Dedifferentiated amniotic fluid mesenchymal stem cell (primary cell): ENCODE measurements around the gene HTR3A.

Experiments used
- DNase-seq: peaks from one replicate; pipeline ENCODE4 v3.0.0-alpha.2; 2016; ENCODE audit errors: extremely low spot score

The HTR3A gene

DNA sequence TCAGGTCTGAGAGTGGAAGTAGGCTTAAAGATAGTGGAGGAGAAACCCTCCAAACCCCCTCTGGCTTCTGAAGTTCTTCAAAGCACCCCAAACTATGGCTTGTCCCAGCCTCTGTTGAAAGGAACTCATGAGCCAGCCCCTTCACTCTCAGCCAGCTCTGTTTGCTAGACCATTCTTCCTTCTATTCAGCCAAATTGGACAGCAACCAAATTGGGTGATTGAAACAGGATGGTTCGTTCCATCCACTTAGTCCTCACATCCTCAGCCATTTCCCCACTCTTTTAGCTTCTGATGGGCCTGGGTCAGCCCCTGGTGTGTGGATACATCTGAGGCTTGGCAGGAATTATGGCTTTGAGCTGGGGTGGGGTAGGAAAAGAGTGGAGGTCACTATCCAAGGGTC lies 4.5 kb downstream of the HTR3A start:
- DNase-seq, result no peak

DNA sequence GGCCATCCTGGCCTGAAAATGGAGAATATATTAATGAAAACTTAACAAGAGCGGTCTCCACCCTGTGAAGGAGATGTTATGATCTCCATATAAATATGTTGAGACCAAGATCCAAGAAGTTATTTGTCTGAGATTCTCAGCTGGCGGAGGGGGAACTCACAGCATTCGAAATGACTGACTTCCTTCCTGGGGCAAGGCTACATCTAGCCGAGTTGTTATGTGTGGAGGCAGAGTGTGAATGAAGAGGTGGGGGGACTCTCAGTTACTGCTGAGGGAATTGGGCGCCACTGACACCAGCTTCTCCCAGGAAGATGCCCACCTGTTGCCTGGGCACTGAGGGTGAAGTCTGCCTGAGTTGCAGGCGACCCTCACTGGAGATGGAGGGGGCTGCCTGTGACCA lies 5.9 kb downstream of the HTR3A start:
- DNase-seq, result no peak

DNA sequence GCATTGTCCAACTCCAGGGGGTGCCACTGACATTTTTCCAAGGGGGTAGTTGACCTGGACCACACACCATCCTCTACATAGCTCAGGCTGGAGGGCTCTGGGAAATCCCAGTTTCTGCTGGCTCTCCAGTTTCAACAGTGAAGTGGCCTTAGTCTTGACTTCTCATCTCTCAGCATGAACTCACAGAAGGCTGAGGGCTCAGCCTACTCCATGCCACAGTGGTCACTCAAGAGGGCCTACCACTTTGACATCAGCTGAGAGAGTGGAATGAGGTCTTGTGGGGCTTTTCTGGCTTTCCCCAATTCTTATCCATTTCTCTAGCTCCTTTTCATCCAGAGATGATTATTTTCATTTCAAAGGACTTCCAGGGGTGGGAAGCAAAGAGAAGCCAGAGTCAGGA lies 7.4 kb downstream of the HTR3A start:
- no peak for DNase-seq

DNA sequence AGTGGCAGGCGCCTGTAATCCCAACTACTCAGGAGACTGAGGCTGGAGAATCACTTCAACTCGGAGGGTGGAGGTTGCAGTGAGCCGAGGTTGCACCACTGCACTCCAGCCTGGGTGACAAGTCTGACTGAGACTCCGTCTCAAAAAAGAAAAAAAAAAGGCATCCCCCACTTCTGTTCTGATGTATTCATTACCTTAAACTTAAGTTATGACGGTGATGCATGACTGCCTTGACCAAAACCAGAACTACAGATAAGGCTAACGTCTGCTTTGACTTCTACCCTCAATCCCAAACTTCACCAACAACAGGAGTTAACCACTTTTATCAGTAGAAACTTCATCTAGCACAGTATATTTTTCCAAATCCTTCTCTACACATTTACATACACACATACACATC lies 9.9 kb downstream of the HTR3A start:
- DNase-seq, result no peak

- DNase-seq, result no peak
Measured at GRCh38 chr11:113985906-113986305, 11.0 kb downstream of the HTR3A start.

DNA sequence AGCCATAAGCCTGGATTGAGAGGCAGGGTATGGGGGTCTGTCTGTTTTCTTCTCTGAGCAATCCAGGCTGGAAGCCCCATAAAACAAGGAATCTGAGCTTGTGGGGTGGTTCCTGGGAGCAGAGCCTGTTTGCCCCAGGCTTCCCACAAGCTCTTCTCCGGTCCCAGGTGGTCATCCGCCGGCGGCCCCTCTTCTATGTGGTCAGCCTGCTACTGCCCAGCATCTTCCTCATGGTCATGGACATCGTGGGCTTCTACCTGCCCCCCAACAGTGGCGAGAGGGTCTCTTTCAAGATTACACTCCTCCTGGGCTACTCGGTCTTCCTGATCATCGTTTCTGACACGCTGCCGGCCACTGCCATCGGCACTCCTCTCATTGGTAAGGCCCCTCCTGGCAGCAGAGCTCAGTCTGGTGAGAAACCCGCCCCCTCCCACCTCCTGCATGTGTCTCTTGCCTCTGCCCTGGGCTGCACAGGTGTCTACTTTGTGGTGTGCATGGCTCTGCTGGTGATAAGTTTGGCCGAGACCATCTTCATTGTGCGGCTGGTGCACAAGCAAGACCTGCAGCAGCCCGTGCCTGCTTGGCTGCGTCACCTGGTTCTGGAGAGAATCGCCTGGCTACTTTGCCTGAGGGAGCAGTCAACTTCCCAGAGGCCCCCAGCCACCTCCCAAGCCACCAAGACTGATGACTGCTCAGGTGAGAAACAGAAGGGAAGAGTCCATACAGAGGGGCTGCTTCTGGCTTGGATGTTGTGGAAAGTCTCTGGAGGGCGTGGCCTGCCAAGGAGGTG lies 11.6 kb downstream of the HTR3A start:
- DNase-seq, result no peak

GRCh38 chr11:113989381-113989780 lies 14.5 kb downstream of the HTR3A start:
- DNase-seq, result no peak

DNA sequence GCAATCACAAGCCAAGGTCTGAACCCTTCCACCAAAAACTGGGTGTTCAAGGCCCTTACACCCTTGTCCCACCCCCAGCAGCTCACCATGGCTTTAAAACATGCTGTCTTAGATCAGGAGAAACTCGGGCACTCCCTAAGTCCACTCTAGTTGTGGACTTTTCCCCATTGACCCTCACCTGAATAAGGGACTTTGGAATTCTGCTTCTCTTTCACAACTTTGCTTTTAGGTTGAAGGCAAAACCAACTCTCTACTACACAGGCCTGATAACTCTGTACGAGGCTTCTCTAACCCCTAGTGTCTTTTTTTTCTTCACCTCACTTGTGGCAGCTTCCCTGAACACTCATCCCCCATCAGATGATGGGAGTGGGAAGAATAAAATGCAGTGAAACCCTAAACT lies 15.0 kb downstream of the HTR3A start:
- no peak for DNase-seq

- no peak for DNase-seq
Measured at GRCh38 chr11:113991170-113991569, 16.3 kb downstream of the HTR3A start.

GRCh38 chr11:113991718-113992458 lies 17.0 kb downstream of the HTR3A start:
- no peak for DNase-seq

DNA sequence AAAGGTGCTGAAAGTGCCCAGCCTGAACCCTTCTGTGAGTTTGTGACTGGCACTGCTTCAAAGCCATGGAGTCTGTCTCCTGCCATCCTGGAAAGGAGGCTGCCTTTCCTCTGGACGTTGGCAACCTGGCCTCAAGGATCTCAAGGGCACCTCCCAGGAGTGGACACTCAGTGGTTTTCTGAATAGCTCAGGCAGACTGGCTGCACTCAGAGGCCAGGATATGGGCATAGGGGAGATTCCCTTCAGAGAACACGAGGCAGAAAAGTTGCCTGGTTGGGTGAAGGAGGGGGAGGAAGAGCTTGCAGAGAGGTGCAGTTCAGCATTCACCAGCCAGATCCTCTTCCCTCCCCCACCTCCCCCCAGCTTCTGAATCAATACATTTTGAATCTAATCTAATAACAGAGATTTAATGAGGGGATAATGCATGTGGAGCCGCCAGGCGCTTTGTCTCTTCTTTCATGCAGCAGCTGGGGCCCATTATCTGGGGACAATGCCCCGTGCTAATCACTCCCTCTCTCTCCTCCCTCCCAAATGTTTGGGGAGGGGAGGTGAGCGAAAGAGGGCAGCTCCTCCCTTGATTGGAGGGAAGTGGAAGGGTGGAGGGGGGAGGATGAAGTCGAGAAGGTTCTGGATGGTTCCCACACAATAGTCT lies 17.7 kb downstream of the HTR3A start:
- DNase-seq, result no peak

GRCh38 chr11:113994077-113994954 lies 19.4 kb downstream of the HTR3A start:
- no peak for DNase-seq

- DNase-seq, result no peak
Measured at GRCh38 chr11:113997473-113997872, 22.6 kb downstream of the HTR3A start.

DNA sequence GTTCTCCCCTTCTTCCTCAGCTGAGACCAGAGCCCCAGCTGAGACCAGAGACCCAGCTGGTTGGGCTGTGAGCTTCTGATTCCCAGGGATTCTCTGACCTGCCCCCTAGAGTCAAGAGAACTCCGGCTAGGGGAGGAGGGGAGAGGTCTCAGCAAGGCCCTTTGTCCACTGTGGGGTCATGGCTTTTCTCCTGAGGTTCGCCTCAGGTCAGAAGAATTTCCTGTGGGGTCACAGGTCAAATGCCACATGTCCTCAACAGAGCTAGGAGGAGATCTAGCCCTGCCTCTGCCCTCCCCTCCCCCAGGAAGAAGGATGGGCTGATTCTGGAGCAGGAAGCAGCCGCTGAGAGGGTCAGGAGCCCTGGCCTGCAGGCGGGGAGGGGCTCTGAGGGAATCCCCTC lies 23.7 kb downstream of the HTR3A start:
- no peak for DNase-seq

- DNase-seq, result no peak
Measured at GRCh38 chr11:114000526-114000925, 25.6 kb downstream of the HTR3A start.

GRCh38 chr11:114001416-114001815 lies 26.5 kb downstream of the HTR3A start:
- no peak for DNase-seq

DNA sequence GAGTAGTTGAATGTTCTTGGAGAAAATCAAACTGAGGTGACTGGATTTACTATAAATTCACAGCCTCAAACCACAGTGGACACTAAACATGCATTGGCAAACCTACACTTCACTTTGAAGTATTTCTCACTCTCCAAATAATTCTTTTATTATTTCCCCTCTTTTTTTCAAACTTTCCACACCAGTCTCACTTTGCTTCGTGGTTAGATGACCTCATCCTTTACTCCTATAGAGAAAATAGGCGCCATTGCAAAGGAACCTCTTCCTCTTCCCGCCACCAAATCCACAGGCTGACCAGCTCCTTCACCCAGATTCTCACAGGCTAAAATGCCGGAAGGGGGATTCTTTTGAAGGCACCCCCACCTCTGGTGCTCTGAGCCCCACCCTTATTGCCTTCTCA lies 33.4 kb downstream of the HTR3A start:
- DNase-seq, result no peak

- no peak for DNase-seq
Measured at GRCh38 chr11:114010931-114011330, 36.0 kb downstream of the HTR3A start.

- no peak for DNase-seq
Measured at GRCh38 chr11:114011443-114011842, 36.5 kb downstream of the HTR3A start.

- no peak for DNase-seq
Measured at GRCh38 chr11:114015117-114015516, 40.2 kb downstream of the HTR3A start.

DNA sequence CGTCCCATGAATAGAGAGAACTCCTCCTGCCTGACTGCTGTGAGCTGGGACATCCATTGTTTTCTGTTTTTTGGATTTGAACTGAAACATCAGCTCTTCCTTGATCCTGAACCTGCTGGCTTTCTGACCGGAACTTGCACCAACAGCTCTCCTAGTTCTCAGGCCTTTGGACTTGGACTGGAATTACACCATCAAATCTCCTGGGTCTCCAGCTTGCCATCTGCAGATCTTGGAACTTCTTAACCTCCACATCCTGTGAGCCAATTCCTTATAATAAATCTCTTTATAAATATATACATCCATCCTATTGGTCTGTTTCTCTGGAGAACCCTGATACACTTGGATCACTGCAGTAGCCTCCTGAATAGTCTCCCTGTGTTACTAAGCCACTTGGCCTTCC lies 42.1 kb downstream of the HTR3A start:
- no peak for DNase-seq

DNA sequence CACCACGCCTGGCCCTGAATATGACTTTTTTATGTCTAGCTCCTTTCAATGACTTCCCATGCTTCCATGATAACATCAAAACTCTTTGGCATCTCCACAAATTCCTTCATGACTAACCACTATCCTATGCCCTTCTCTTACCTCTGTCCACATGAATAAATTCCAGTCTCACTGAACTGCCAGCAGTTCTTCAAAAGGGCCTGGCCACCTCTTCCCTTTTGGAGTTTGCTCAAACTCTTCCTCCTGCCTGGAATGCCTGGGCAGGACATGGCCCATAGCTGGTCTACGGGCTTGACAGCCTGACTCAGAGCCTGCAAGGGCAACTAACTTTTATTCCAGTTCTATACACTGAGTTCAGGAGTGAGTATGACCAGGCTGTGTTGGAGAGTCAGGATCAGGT lies 42.8 kb downstream of the HTR3A start:
- DNase-seq, result no peak
